Measurements from ENCODE around the gene POU3F3.

POU3F3 gene

DNA sequence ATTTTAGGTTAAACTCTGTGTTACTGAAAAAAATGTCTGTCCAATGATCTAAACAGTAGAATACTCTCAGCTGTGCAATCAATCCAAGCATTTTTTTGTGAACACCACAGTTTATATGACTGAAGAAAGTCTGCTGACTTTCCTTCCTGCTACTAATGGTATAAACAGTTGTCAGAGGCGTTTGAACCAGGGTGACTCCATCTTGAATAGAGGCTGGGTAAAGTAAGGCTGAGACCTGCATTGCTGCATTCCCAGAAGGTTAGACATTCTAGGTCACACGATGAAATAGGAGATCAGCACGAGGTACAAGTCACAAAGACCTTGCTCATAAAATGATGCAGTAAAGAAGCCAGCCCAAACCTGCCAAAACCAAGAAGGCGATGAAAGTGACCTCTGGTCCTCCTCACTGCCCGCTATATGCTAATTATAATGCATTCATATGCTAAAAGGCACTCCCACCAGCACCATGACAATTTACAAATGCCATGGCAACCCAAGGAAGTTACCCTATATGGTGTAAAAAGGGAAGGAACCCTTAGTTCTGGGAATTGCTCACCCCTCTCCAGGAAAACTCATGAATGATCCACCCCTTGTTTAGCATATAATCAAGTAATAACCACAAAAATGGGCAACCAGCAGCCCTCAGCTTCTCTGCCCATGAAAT is 31.3 kb downstream of the POU3F3 start:
- Histone ChIP-seq H3K36me3 (ENCODE audit: control insufficient read depth, insufficient read depth, low read length) (no peaks in the 10 kb centered on the region), H3K27ac (ENCODE audit: low read depth, low read length, severe bottlenecking) (no peak overlapping the region), H3K4me3 (ENCODE audit: extremely low read depth, insufficient read depth, low read length, poor library complexity, severe bottlenecking) (no peak overlapping the region), H3K9me3 (ENCODE audit: control insufficient read depth, low read length) (no peaks in the 10 kb centered on the region), H3K4me1 (ENCODE audit: control insufficient read depth, insufficient read depth, low read length, poor library complexity, severe bottlenecking) (no peaks in the 10 kb centered on the region)
- WGBS, 2 experiments (ENCODE audit: insufficient coverage in 2 of 2) = 61 to 78% methylated on average over 3 of the region's 5 CpGs

DNA sequence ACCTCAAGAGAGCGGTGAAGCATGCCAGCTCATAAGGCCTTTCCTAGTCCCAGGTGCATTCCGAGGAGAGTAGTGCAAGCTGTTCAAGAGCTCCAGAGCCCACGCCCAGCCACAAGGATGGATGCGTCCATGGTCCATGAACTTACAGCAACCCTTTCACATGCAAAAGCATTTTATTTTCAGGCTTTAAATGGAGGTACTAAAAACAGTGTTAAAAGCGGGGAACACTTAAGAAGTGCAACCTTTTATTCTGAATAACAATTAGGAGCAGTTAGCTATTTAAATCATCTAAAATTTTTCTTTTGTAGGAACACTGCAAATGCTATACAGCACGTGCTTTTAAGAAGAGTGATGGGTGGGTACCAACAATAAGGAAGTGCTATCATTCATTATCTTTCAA is 33.8 kb downstream of the POU3F3 start:
- no peak overlapping the region for H3K27ac ChIP-seq (ENCODE audit: low read depth, low read length, severe bottlenecking)
- no peaks in the 10 kb centered on the region for H3K36me3 ChIP-seq (ENCODE audit: control insufficient read depth, insufficient read depth, low read length)
- H3K4me3 ChIP-seq (ENCODE audit: extremely low read depth, insufficient read depth, low read length, poor library complexity, severe bottlenecking) = no peak overlapping the region
- no peaks in the 10 kb centered on the region for H3K9me3 ChIP-seq (ENCODE audit: control insufficient read depth, low read length)
- H3K4me1 ChIP-seq (ENCODE audit: control insufficient read depth, insufficient read depth, low read length, poor library complexity, severe bottlenecking) = no peaks in the 10 kb centered on the region
- WGBS, 2 experiments (ENCODE audit: insufficient coverage in 2 of 2) = 83 to 100% methylated on average over 2 of the region's 6 CpGs

DNA sequence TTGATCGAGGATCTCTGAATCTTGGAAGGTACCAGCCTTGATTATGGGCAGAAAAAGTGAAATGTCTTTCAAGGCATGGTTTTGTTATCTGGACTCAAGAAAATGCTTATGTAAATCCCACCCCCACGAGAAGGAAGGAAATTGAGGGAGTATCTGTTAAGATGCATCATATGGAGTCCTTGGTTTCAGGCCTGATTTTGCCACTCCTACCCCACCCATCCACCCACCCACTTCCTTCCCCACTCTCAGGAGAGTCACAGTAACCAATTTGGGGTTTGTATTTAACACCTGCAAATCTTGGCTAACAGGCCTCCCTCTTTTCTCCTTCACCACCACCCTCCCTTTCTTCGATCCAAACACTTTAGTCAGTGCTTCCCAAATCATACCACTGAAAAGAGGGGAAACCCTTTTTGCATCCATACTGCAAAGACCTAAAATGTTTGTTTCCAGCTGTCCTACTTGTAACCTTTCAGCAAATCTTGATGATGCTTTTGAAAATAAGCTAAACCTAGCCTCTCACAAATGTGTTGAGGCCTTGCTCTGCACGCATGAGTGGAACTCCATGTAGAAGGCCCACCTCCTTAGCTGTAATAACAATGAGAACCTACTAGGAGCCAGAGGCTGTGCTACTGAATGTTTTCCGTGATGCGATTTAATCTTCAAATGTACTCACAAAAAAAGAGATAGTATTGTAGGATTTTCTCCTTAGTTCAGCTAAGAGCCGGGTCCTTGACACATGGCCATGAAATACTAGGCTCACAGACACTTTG is 34.8 kb downstream of the POU3F3 start:
- Histone ChIP-seq H3K4me1 (ENCODE audit: control insufficient read depth, insufficient read depth, low read length, poor library complexity, severe bottlenecking) (no peaks in the 10 kb centered on the region), H3K9me3 (ENCODE audit: control insufficient read depth, low read length) (no peaks in the 10 kb centered on the region), H3K36me3 (ENCODE audit: control insufficient read depth, insufficient read depth, low read length) (no peaks in the 10 kb centered on the region), H3K4me3 (ENCODE audit: extremely low read depth, insufficient read depth, low read length, poor library complexity, severe bottlenecking) (no peak overlapping the region), H3K27ac (ENCODE audit: low read depth, low read length, severe bottlenecking) (no peak overlapping the region)
- 88 to 100% methylated on average over 2 to 4 of the region's 7 CpGs for WGBS, 2 experiments (ENCODE audit: insufficient coverage in 2 of 2)

DNA sequence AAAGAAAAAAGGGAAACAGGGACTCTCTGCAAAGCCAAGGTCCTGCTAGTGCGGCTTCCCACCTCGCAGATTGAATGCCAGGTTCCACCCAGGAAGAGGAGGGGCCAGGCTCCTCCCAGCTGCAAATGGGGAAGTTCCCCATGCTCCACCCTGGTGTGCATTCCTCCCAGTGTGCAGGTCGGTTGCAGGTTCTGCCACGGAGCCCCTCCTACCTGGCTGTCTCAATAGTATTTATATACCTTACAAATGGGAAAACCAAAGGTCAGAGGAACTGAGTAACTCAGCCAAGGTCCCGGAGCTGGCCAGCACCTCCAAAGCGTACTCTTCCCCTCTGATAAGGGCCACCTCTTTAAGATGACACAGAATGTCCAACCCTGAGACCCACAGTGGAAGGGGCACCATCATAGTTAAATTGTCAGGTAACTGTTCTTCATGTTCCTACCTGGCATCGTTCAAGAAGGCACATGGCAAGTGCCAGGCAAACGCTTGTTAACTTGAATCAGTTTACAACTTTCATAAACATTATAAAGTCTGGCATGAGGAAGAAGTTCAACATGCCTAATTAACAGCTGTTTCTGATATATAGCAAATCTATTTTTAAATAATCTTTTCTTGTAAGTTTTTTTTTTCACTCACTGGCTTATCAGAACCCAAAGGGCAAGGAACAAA is 35.5 kb downstream of the POU3F3 start:
- 82 to 84% methylated on average over 6 to 7 of the region's 8 CpGs for WGBS, 2 experiments (ENCODE audit: insufficient coverage in 2 of 2)
- H3K27ac ChIP-seq (ENCODE audit: low read depth, low read length, severe bottlenecking) = no peak overlapping the region

DNA sequence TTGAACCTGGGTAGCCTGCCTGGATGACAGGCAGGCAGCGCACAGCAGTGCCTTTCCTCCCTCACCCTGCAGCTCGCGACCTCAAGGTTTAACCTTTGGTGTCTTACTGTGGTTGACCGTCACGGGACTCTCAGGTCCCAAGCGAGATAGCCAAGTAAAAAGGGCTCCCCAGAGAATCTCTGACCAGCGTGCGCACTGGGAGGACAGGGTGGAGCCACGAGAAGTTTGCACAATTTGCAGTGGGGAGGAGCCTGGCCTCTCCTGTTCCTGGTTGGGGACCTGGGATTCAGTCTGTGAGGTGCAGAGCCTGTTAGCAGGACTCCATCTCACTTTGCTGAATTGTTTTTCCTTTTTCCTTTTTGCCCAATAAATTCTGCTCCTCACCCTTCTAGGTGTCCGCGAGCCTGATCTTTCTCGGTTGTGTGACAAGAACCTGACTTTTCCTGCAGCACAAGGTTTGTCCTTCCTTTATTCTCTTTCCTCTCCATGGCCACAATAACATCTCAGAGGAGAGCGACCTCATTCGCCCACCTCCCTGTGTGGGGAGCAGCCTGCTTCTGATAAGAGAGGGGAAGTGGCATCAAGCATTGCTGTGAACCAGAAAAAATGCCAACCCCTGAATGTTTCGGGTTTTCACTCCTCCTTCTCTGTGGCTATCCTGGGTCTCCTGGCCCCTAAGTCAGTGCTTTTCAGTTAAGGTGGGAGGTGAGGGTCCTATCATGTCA is 36.2 kb downstream of the POU3F3 start:
- 94 to 96% methylated on average over 10 to 14 of the region's 15 CpGs for WGBS, 2 experiments (ENCODE audit: insufficient coverage in 2 of 2)
- Histone ChIP-seq H3K4me3 (ENCODE audit: extremely low read depth, insufficient read depth, low read length, poor library complexity, severe bottlenecking) (no peak overlapping the region), H3K27ac (ENCODE audit: low read depth, low read length, severe bottlenecking) (no peak overlapping the region), H3K9me3 (ENCODE audit: control insufficient read depth, low read length) (no peaks in the 10 kb centered on the region), H3K4me1 (ENCODE audit: control insufficient read depth, insufficient read depth, low read length, poor library complexity, severe bottlenecking) (no peaks in the 10 kb centered on the region), H3K36me3 (ENCODE audit: control insufficient read depth, insufficient read depth, low read length) (no peaks in the 10 kb centered on the region)

More for the DNA sequence above, 35.5 kb downstream of the POU3F3 start:
- no peaks in the 10 kb centered on the region for H3K36me3 ChIP-seq (ENCODE audit: control insufficient read depth, insufficient read depth, low read length)
- H3K4me1 ChIP-seq (ENCODE audit: control insufficient read depth, insufficient read depth, low read length, poor library complexity, severe bottlenecking) = no peaks in the 10 kb centered on the region
- no peak overlapping the region for H3K4me3 ChIP-seq (ENCODE audit: extremely low read depth, insufficient read depth, low read length, poor library complexity, severe bottlenecking)
- H3K9me3 ChIP-seq (ENCODE audit: control insufficient read depth, low read length) = no peaks in the 10 kb centered on the region

DNA sequence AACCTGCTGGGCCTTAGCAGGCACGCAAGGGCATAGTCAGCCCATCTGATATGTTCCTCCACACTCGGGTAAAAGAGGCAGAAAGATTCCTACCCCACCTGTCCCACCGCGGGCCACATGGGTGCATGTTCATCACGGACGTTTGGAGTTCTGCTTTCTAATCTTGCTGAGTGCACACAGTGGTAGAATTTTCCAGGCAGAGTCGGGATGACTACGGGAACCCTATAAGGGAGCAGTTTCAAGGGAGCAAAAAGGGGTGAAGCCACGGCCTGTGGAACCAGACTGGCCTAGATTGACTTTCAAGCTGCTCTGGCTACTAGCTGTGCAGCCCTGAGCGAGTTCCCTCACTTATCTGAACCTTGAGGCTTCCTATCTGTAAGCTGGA is 36.8 kb downstream of the POU3F3 start:
- Histone ChIP-seq H3K27ac (ENCODE audit: low read depth, low read length, severe bottlenecking) (no peak overlapping the region), H3K4me3 (ENCODE audit: extremely low read depth, insufficient read depth, low read length, poor library complexity, severe bottlenecking) (no peak overlapping the region), H3K36me3 (ENCODE audit: control insufficient read depth, insufficient read depth, low read length) (no peaks in the 10 kb centered on the region), H3K9me3 (ENCODE audit: control insufficient read depth, low read length) (no peaks in the 10 kb centered on the region), H3K4me1 (ENCODE audit: control insufficient read depth, insufficient read depth, low read length, poor library complexity, severe bottlenecking) (no peaks in the 10 kb centered on the region)
- 83 to 89% methylated on average over 7 to 10 of the region's 10 CpGs for WGBS, 2 experiments (ENCODE audit: insufficient coverage in 2 of 2)

DNA sequence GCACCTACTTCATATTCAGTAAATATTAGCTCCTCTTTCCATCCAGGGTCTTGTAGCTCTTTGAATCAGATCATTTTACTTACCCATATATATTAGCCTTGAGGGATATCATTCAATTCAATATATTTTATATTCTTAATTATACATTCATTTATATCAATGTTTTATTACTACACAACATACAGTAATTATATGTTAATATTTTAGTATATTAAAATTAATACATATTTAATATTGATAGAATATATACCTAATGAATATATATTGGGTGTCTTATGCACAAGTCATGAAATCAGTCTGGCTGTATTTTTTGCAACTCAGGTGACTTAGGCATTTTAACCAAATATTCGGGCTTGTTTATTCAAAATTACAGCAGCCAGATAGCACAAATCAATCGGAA is 37.2 kb downstream of the POU3F3 start:
- WGBS, 2 experiments (ENCODE audit: insufficient coverage in 2 of 2) = 92 to 100% methylated on average over 2 of the region's 2 CpGs
- Histone ChIP-seq H3K36me3 (ENCODE audit: control insufficient read depth, insufficient read depth, low read length) (no peaks in the 10 kb centered on the region), H3K9me3 (ENCODE audit: control insufficient read depth, low read length) (no peaks in the 10 kb centered on the region), H3K27ac (ENCODE audit: low read depth, low read length, severe bottlenecking) (no peak overlapping the region), H3K4me3 (ENCODE audit: extremely low read depth, insufficient read depth, low read length, poor library complexity, severe bottlenecking) (no peak overlapping the region), H3K4me1 (ENCODE audit: control insufficient read depth, insufficient read depth, low read length, poor library complexity, severe bottlenecking) (no peaks in the 10 kb centered on the region)

DNA sequence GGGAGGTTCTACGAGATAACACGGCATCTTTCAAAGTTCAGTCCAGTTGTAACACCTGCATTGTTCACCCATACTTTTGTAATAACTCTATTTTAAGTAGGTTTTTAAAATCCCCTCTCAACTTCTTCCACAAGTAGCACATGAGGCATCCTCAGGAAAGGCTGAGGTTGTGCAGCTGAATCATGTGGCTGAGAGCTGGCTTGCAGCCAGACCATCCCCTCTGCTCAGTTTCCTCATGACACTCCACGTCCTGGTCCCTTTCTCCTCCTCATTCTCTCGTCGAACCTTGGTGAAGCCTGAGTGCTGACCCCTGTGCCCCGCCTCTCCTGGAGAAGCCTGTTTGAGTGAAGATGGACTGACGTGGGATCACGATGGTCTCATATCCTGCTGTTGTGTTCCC is 42.5 kb downstream of the POU3F3 start:
- H3K36me3 ChIP-seq (ENCODE audit: control insufficient read depth, insufficient read depth, low read length) = no peaks in the 10 kb centered on the region
- peaks cover 4% of the 10 kb centered on the region for H3K4me1 ChIP-seq (ENCODE audit: control insufficient read depth, insufficient read depth, low read length, poor library complexity, severe bottlenecking)
- no peaks in the 10 kb centered on the region for H3K9me3 ChIP-seq (ENCODE audit: control insufficient read depth, low read length)
- no peak overlapping the region for H3K4me3 ChIP-seq (ENCODE audit: extremely low read depth, insufficient read depth, low read length, poor library complexity, severe bottlenecking)
- 60 to 92% methylated on average over 1 to 4 of the region's 8 CpGs for WGBS, 2 experiments (ENCODE audit: insufficient coverage in 2 of 2)
- no peak overlapping the region for H3K27ac ChIP-seq (ENCODE audit: low read depth, low read length, severe bottlenecking)

DNA sequence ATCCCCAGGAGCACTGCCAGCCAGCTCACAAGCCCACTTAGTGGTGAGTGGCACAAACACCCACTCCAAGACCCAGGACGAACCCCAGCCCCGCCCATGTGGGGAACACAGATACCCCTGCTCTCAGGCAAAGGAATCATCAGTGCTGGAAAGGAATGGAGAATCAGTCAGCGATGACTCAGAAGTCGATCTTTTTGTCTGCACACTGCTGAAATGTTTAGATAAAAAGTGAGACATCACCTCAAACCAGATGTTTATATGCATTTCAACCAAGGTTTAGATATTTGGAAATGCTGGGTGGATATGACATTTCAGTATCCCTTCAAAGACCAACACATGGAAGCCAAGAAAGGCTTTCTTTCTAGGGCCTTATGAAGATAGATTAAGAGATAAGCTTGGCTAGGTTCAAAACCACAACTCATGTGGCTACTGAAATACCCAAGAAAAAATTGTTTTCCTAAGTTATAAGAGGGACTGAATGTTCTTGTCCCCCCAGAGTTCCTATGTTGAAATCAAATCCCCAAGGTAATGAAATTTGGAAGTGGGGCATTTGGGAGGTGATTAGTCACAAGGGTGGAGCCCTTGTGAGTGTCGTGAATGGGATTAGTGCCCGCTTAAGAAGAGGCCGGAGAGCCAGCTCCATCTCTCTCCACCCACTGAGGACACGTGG is 43.7 kb downstream of the POU3F3 start:
- WGBS, 2 experiments (ENCODE audit: insufficient coverage in 2 of 2) = 87 to 94% methylated on average over 2 to 7 of the region's 8 CpGs
- Histone ChIP-seq H3K4me1 (ENCODE audit: control insufficient read depth, insufficient read depth, low read length, poor library complexity, severe bottlenecking) (peaks cover 4% of the 10 kb centered on the region), H3K36me3 (ENCODE audit: control insufficient read depth, insufficient read depth, low read length) (no peaks in the 10 kb centered on the region), H3K4me3 (ENCODE audit: extremely low read depth, insufficient read depth, low read length, poor library complexity, severe bottlenecking) (no peak overlapping the region), H3K27ac (ENCODE audit: low read depth, low read length, severe bottlenecking) (no peak overlapping the region), H3K9me3 (ENCODE audit: control insufficient read depth, low read length) (no peaks in the 10 kb centered on the region)

DNA sequence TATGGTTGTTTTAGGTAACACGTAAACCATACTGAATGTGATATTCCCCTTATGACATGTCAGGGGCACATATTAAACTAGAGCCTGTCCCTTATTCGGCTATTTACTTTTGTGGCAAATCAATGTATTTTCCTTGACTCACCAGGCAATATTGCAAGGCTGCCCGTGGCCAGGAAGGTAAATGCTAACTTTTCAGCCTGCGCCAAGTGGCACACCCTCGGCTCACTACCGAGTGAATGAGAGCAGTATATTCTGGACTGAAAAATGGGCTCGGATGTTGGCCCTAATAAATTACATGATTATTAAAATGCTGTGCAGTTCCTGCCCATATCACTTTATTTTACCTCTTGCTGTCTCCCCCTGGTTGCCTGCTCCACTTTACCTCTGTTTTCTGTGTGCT is 46.7 kb downstream of the POU3F3 start:
- H3K36me3 ChIP-seq (ENCODE audit: control insufficient read depth, insufficient read depth, low read length) = no peaks in the 10 kb centered on the region
- no peak overlapping the region for H3K27ac ChIP-seq (ENCODE audit: low read depth, low read length, severe bottlenecking)
- H3K9me3 ChIP-seq (ENCODE audit: control insufficient read depth, low read length) = no peaks in the 10 kb centered on the region
- 93 to 94% methylated on average over 5 of the region's 7 CpGs for WGBS, 2 experiments (ENCODE audit: insufficient coverage in 2 of 2)
- peaks cover 4% of the 10 kb centered on the region for H3K4me1 ChIP-seq (ENCODE audit: control insufficient read depth, insufficient read depth, low read length, poor library complexity, severe bottlenecking)
- H3K4me3 ChIP-seq (ENCODE audit: extremely low read depth, insufficient read depth, low read length, poor library complexity, severe bottlenecking) = no peak overlapping the region
